ENCODE results near the gene ILRUN.
"Not testable (repeated sequence)": the region's sequence is repeated elsewhere in the genome, so short reads cannot be mapped to it uniquely, and the experiment has no call there.

Gene ILRUN

DNA sequence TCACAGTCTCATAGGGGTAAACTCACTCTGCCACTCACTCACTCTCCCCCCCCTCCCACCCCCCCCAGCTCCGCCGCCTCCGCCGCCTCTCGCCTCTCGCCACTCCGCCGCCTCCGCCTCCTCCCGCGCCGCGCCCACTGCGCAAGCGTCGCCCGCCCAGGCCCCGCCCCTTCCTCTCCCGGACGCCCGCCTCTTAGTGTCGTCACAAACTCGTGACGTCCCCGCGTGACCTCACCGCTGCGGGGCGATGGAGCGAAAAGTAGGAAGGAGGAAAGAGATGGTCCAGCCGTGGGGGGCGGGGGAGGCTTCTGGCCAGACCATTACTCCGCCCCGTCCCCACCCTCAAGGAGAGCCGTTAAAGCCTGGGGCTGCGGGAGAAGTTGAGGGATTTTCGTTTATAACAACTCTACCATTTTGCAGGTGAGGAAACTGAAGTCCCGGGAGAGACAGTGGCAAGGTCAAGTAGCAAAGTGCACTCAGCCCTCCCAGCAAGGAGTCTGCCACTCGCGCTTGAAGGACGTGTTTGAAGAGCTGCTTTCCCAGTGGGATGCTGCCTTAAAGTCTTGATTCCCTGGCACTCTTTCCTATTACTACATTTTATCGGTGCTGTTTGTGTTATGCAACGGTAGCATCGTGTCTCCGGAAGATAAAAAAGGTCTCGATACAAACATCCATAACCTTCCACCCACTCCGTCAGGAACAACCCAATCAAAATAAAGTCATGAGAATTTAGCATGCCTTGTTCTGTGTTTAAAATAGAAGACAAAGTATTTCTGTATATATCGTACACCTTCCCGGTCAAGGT lies at the start of gene ILRUN:
TSS of gene ILRUN (minus strand) at position 29 of the 805 bp plus-strand sequence. CDS start 164 bp downstream, outside the sequence.
- DNase-seq (ENCODE audit: low spot score): peak; percentile 98

DNA sequence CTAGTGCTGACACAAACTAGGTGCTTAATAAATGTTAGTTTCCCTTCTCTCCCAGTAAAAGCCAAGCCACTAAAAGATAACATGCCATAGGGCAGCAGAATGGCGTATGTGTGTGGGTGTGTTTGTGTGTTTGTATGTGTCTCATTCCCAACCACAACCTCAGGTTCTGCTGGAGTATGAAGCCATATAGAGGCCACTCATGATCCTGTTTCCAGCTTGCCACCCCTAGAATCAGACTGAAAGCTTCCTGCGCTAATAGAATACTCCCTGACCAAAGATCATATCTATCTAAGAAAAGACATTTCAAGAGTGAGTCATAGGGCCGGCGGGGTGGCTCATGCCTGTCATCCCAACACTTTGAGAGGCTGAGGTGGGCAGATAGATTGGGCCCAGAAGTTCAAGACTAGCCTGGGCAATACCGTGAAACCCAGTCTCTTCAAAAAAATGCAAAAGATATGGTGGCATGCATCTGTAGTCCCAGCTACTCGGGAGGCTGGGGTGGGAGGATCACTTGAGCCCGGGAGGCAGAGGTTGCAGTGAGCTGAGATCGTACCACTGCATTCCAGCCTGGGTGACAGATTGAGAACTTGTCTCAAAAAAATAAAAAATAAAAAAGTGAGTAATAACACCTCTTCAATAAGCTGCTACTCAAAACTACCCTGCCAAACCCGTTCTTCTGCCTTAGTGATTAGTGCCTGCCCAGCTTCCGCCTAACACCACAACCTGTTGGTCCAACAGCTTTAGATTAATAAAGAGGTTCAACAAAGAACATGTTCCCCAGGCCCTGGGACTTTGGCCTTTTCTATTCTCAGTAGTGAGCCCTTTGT lies 48.9 kb upstream of the ILRUN start:
- no peak for DNase-seq (ENCODE audit: low spot score)

DNA sequence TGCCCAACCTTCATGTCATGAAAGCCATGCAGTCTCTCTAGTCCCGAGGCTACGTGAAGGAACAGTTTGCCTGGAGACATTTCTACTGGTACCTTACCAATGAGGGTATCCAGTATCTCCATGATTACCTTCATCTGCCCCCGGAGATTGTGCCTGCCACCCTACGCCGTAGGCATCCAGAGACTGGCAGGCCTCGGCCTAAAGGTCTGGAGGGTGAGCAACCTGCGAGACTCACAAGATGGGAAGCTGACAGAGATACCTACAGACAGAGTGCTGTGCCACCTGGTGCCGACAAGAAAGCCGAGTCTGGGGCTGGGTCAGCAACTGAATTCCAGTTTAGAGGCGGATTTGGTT lies 47.7 kb upstream of the ILRUN start:
- not testable (repeated sequence) for DNase-seq (ENCODE audit: low spot score)

DNA sequence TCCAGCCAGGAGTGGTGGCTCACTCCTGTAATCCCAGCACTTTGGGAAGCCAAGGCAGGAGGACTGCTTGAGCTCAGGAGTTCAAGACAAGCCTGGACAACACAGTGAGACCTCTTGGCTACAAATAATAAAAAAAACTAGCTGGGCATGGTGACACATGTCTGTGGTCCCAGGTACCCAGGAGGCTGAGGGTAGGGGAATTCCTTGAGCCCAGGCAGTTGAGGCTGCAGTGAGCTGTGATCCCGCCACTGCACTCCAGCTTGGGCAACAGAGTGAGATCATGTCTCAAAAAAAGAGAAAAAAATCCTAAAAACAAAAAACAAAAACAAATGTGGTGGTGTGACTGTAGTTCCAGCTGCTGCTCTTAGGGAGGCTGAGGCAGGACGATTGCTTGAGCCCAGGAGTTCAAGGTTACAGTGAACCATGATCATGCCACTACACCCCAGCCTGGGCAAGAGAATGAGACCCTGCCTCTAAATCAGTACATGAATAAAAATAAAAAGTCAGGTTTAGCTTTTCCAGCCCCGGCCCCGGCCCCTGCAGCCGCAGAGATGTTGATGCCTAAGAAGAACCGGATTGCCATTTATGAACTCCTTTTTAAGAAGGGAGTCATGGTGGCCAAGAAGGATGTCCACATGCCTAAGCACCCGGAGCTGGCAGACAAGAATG lies 47.2 kb upstream of the ILRUN start:
- DNase-seq (ENCODE audit: low spot score): no peak

DNA sequence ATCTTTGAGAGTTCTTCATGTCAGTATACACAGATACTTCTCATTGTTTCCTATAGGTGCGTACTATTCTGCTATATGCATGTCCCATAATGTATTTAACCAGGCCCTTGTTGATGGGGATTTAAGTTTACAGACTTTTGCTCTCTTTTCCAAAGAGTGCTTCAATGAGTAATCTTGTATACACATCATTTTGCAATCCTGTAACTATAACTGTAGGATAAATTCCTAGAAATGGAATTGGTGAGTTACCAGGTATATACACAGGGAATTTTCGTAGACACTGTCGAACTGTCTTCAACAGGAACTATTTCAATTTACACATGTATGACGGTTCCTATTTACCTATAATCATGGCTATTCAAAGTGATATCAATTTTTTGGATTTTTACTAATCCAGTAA lies 45.5 kb upstream of the ILRUN start:
- DNase-seq (ENCODE audit: low spot score): no peak

DNA sequence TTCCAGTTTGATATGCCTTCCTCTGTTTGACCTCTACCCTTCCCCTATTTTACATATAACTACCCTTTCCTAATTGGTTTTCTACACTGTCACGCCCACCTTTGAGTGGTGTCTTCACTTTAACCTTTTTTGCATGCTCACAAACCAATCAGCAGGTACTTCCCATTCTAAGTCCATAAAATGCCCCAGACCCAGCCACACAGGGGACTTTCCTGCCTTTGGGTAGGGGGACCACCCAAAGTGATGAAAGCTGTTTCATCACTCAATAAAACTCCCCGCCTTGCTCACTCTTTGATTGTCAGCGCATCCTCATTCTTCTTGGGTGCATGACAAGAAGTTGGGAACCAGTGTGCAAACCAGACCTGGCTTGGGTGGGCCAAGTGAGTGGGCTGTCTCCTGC lies 40.3 kb upstream of the ILRUN start:
- no peak for DNase-seq (ENCODE audit: low spot score)

DNA sequence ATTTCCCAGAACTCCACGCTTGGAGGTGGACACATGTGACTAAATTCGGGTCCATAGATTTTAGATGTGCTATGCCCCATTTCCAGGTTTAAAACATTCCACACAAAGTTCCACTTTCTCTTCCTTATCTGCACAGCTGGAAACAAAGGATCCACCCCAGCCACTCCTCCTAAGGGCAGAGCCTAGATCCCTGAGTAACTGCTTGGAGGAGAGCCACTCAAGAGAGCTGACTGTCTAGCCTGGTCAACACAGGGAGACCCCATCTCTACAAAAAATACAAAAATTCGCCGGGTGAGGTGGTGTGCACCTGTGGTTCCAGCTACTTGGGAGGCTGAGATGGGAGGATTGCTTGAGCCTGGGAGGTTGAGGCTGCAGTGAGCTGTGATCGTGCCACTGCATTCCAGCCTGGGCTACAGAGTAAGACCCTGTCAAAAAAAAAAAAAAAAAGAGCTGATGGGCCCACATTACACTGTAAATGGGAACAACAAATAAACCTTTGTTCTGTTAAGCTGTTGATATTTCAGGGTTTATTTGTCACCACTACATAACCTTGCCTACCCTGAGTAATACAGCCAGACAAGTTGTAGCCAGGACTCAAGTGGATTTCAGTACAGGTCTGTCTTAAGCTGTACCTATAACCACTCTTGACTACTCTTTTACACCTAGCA lies 35.0 kb upstream of the ILRUN start:
- DNase-seq (ENCODE audit: low spot score): no peak

DNA sequence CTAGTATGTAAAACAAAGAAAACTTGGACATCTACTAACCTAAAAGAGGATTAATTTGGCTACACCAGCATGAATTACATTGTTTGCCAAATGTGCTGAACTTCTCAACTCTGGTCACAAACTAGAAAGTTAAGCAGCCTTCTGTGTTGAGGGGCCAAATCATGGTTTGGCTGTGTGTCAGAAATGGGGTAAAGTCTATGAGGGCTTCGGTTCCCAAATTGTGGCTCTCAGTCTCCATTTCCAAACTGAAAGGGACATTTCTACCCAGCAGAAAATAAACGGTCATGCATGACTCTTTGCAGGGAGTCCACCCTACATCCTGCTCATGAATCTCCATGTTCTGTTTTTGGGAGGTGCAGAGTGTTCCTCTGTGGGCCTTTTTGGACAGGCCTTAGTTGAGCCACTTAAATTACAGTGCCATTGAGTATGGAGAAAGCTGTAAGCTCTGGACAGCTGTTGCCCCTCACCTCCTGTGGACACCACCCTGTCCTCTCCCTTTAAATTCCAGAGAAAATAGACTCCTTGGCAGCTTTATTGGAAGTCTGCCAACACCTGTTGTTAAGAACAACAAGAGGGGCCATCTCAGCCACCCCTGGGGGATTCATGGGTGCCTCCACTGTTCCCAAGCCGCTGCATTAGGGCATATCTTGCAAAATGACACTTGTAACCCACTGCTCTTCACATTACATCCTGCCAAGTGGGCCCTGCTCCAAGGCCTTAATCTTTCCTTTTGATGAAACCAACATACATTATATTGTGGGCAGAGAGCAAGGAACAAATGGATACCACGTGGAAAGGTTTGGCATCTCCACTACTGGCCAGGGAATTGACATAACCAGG lies 33.3 kb upstream of the ILRUN start:
- DNase-seq (ENCODE audit: low spot score): no peak

DNA sequence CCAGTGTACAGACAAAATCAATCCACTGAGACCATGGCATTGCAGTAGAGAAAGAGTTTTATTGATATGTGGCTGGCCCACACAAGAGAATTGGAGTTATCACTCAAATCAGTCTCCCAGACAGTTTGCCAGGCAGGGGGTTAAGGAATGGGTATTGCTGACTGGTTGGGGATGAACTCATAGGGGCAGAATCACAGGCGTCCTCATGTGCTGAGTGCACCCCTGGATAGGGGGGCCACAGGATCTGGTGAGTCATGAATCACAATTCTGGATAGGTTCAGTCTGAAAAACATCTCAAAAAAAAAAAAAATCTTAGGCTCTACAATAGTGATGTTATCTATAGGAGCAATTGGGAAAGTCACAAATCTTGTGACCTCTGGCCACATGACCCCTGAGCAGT lies 29.5 kb upstream of the ILRUN start:
- DNase-seq (ENCODE audit: low spot score): no peak

DNA sequence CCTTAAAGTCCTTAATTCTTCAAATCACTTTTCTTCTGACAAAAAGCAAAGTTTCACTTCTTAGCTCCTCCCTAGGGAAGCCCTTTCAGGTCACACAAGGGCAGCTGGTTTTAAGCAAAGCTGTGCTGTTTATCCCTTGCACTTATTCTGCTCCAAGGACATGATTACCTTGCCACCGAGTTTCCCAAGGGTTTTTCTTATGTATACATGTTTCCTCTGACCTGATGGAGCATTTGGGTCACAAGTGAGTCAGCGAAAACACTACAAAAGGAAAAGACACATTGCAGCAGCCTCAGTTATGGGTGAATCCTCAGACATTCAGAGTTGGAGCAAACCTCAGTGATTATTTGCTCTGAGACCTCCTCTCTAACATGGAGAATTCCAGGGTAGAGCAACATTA lies 26.6 kb upstream of the ILRUN start:
- no peak for DNase-seq (ENCODE audit: low spot score)

DNA sequence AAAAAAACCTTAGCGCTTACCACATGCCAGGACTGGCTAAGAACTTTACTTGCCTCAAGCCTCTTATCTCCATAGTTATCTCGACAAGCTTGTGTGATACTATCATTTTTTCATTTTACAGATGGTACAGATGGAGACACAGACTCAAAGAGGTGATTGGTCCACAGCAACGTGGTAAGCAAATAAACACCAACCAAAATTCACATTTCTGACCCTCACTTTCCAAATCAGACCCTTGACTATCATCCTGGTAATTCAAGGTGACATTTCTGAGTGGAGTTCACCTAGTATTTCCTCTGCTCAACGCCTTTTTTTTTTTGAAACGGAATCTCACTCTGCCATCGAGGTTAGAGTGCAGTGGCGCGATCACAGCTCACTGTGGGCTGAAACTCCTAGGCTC lies 25.9 kb upstream of the ILRUN start:
- DNase-seq (ENCODE audit: low spot score): no peak

DNA sequence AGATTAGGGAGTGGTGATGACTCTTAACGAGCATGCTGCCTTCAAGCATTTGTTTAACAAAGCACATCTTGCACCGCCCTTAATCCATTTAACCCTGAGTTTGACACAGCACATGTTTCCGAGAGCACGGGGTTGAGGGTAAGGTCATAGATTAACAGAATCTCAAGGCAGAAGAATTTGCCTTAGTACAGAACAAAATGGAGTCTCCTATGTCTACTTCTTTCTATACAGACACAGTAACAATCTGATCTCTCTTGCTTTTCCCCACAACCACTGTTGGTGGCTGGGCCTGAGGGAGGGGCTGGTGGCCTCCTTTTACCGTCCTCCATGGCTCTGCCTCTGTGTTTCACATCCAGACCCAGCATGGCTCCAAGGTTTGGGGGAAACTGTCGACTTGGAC lies 23.6 kb upstream of the ILRUN start:
- not testable (repeated sequence) for DNase-seq (ENCODE audit: low spot score)

DNA sequence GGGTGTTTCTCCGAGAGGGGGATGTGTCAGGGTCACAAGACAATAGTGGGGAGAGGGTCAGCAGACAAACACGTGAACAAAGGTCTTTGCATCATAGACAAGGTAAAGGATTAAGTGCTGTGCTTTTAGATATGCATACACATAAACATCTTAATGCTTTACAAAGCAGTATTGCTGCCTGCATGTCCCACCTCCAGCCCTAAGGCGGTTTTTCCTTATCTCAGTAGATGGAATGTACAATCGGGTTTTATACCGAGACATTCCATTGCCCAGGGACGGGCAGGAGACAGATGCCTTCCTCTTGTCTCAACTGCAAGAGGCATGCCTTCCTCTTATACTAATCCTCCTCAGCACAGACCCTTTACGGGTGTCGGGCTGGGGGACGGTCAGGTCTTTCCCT lies 23.1 kb upstream of the ILRUN start:
- not testable (repeated sequence) for DNase-seq (ENCODE audit: low spot score)

DNA sequence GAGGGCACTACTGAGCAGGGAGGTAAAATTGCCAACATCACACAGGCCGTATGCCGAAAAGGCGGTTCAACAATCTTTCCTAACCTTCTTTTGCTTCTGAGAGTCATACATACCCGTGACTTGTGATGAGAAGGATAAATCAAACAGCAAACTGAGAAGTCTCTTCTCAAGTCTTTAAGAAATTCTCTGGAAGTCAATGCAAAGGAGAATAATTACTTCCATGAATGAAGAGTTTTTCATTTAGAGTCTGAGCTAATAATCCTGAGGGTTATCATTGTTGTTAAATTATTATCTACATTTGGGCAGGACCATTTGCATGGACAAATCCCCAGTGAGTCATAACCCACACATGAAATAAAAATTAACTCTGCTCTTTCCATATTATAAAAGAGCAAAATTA lies 22.4 kb upstream of the ILRUN start:
- no peak for DNase-seq (ENCODE audit: low spot score)

DNA sequence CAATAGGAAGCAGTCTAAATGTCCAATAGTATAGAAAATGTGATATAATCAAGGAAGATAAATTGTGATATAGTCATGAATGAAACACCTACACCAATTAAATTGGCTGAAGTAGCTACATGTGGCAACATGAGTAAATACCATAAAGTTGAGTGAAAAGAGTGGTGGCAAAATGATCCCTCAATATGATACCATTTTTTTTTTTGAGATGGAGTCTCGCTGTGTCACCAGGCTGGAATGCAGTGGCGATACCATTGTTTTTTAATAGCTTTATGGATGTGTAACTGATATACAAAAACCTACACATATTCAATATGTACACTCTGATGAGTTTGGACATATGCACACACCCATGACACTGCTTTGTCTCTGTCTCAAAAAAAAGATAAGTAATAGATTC lies 20.9 kb upstream of the ILRUN start:
- DNase-seq (ENCODE audit: low spot score): no peak

DNA sequence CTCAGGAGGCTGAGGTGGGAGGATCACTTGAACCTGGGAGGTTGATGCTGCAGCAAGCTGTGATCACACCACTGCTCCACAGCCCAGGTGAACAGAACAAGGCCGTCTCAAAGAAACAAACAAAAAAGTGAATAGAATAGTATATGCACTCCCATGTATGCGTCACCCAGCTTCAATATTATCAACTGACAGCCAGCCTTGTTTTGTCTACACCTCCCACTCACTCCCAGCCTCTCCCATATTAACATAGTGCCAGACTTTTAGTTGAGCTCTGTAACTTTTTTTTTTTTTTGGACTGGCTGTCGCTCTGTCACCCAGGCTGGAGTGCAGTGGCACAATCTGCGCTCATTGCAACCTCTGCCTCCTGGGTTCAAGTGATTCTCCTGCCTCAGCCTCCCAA lies 18.1 kb upstream of the ILRUN start:
- no peak for DNase-seq (ENCODE audit: low spot score)

DNA sequence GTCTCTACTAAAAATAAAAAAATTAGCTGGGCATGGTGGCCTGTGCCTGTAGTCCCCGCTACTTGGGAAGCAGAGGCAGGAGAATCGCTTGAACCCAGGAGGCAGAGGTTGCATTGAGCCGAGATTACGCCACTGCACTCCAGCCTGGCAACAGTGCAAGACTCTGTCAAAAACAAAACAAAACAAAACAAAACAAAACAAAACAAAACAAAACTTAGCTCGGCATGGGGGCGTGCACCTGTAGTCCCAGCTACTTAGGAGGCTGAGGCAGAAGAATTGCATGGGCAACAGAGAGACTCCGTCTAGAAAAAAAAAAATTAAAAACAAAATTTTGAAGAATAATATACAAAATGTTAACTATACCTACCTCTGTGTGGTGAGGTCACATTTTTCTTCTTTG lies 16.3 kb upstream of the ILRUN start:
- DNase-seq (ENCODE audit: low spot score): not testable (repeated sequence)

DNA sequence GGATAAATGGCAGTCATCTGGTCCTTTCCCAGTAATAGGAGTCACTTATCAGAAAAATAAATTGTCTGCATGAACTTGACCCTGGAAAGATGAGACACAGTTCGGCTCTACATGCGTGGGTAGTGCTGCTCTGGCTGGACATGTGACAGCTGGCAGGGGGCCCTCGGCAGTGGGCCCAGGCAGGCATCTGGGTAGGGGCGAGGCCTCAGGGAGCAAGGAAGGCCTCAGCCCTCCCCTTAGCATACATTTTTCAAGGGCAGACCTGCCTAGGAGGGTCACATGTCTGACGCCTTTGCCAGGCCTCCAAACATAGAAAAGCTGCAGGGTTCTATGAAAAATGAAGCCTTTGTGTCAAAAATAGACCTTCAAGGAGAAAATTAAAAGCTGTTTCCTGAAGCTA lies 12.8 kb upstream of the ILRUN start:
- no peak for DNase-seq (ENCODE audit: low spot score)

DNA sequence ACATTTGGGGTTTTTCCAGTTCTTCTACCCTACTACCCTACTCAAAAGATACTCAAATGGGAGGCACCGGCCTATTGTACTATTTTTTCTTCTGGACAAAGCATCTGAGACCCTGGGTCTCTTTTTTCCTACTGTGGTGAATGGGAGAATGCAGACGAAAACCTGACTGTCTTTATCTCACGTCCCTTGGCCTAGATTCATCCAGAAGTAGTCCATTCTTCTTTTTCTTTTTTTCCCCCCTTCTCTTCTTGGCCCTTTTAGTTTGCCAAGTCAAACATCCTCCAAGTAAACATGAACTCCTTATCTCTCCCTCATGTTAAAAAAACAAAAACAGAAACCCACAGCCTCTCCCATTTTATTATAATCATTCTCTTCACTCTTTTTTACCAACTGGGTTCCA lies 8.7 kb upstream of the ILRUN start:
- DNase-seq (ENCODE audit: low spot score): no peak

DNA sequence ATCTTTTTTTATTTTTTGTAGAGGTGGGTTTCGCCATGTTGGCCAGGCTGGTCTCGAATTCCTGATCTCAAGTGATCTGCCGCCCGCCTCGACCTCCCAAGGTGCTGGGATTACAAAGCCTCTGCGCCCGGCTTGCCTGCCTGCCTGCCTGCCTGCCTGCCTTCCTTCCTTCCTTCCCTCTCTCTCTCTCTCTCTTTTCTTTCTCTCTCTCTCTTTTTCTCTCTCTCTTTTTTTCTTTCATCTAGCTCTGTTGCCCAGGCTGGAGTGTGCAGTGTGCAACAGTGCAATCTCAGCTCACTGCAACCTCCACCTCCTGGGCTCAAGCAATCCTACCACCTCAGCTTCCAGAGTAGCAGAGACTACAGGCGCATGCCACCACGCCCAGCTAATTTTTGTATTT lies 4.6 kb upstream of the ILRUN start:
- no peak for DNase-seq (ENCODE audit: low spot score)

DNA sequence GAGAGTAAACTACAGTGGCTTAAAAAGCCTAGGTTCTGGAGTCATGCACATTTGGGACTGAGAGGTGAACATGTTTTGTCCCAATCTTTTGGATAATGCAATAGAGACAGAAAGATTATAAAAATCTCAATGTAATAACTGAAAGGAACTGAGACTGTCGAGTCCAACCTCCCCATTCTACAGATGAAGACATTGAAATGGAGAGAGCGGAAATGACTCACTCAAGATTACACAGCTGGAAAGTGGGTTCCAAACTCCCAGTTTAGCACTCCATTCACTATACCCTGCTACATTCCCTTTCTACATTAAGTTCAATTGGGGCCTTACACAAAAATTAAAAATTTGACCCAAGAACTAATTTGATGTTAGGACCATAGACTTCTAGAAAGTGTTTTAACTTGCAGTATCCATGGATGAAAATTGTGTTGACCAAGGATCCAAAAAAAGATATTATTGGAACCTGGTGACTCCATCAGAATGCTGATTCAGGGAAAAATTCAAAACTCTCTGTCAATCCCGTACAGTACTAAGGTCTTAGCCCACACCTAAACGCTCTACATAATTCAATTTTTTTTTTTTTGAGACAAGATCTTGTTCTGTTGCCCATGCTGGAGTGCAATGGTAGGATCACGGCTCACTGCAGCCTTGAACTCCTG lies 1.5 kb upstream of the ILRUN start:
- DNase-seq (ENCODE audit: low spot score): no peak
